Hypothalamus (tissue), 51 donors: ENCODE measurements around the gene ST7.
A peak's percentile ranks its signal among the peaks of the same experiment; 100 is the strongest.
"Not testable (repeated sequence)": the region's sequence is repeated elsewhere in the genome, so short reads cannot be mapped to it uniquely, and the experiment has no call there.

Source experiments
- DNase-seq, 51 donors: peaks; one replicate each; lab custom pipeline; 2025; lab: John Stamatoyannopoulos, UW

ST7 gene

GRCh38 chr7:117020591-117020973 lies 67.3 kb downstream of the ST7 start:
- DNase-seq = peak in 1 of 51 donors; percentile 81

GRCh38 chr7:117021366-117021765 lies 68.1 kb downstream of the ST7 start:
- no peak for DNase-seq

- DNase-seq = no peak
These were observed 68.7 kb downstream of the ST7 start for GRCh38 chr7:117021986-117022385.

- no peak for DNase-seq
These were observed 70.1 kb downstream of the ST7 start for GRCh38 chr7:117023325-117023854.

- no peak for DNase-seq
These were observed 71.5 kb downstream of the ST7 start for GRCh38 chr7:117024811-117025210.

- DNase-seq = no peak
These were observed 72.6 kb downstream of the ST7 start for GRCh38 chr7:117025891-117026290.

- not testable (repeated sequence) for DNase-seq
These were observed 77.0 kb downstream of the ST7 start for GRCh38 chr7:117030346-117030745.

- not testable (repeated sequence) for DNase-seq
These were observed 77.5 kb downstream of the ST7 start for GRCh38 chr7:117030793-117031192.

GRCh38 chr7:117032810-117033209 lies 79.5 kb downstream of the ST7 start:
- no peak for DNase-seq

- DNase-seq = no peak
These were observed 81.7 kb downstream of the ST7 start for GRCh38 chr7:117034851-117035464.

GRCh38 chr7:117035465-117035862 lies 82.2 kb downstream of the ST7 start:
- DNase-seq = no peak

- DNase-seq = no peak
These were observed 82.9 kb downstream of the ST7 start for GRCh38 chr7:117036053-117036669.

GRCh38 chr7:117036836-117037235 lies 83.5 kb downstream of the ST7 start:
- DNase-seq = peak in 1 of 51 donors; percentile 1

GRCh38 chr7:117038408-117038807 lies 85.1 kb downstream of the ST7 start:
- DNase-seq = no peak

- no peak for DNase-seq
These were observed 87.7 kb downstream of the ST7 start for GRCh38 chr7:117041007-117041406.

GRCh38 chr7:117041822-117042221 lies 88.5 kb downstream of the ST7 start:
- no peak for DNase-seq

GRCh38 chr7:117043108-117043825 lies 90.0 kb downstream of the ST7 start:
- no peak for DNase-seq

GRCh38 chr7:117044664-117045063 lies 91.4 kb downstream of the ST7 start:
- no peak for DNase-seq

- DNase-seq = no peak
These were observed 92.8 kb downstream of the ST7 start for GRCh38 chr7:117045927-117046710.

GRCh38 chr7:117047496-117047895 lies 94.2 kb downstream of the ST7 start:
- no peak for DNase-seq
